Ascending aorta (tissue), 2 donors: ENCODE measurements around the gene AQP4. TPM values are rescaled to one million over a fixed set of nuclear protein-coding genes. Genes with fewer than 3 reads are reported as not detected.

Experiments used
- DNase-seq, 2 donors: peaks; one replicate each; pipeline ENCODE4 v3.0.0-alpha.2; 2019; ENCODE audit warnings: low spot score in 2 of 2
- H3K27ac ChIP-seq, 2 donors: fragments of 200-600 bp; sonication (generic); one replicate each; pipeline ENCODE4 v1.5.1; 2016 to 2017; ENCODE audit warnings: mild to moderate bottlenecking in 1 of 2
- H3K27me3 ChIP-seq: fragments of 200-600 bp; sonication (generic); one replicate; pipeline ENCODE4 v1.5.1; 2017
- H3K36me3 ChIP-seq, 2 donors: fragments of 200-600 bp; sonication (generic); one replicate each; pipeline ENCODE4 v1.5.1; 2016
- H3K4me1 ChIP-seq, 2 donors: fragments of 200-600 bp; sonication (generic); one replicate each; pipeline ENCODE4 v1.5.1; 2016 to 2017; ENCODE audit warnings: mild to moderate bottlenecking in 1 of 2
- H3K4me3 ChIP-seq, 2 donors: fragments of 200-600 bp; sonication (generic); one replicate each; pipeline ENCODE4 v1.5.1; 2016 to 2017; ENCODE audit warnings: mild to moderate bottlenecking in 1 of 2
- H3K9me3 ChIP-seq, 2 donors: fragments of 200-600 bp; sonication (generic); one replicate each; pipeline ENCODE4 v1.5.1; 2016
- intact Hi-C: fragments of 100-400 bp; cut with DNase I; formaldehyde crosslinking; loops from one replicate; pipeline ENCODE4 v1.15.1; 2023
- total RNA-seq: library from RNA; depleted of rRNA; stranded (reverse); fragments of >200 nt; gene quantifications from one replicate; pipeline ENCODE4 v1.1.0, GENCODE V29; 2016
- TF ChIP-seq, protein P1 (sequence below), 3 experiments: fragments of 200-600 bp in 2 of 3; fragments of 450-650 bp in 1 of 3; sonication (generic) in 2 of 3; IDR thresholded peaks; one replicate each; pipeline ENCODE4 v1.5.1; 2016 to 2019; ENCODE audit warnings: antibody characterized with exemption in 3 of 3, mild to moderate bottlenecking in 1 of 3, moderate library complexity in 1 of 3

AQP4 gene
- total RNA-seq, 1 donor from 2014 or later = not detected

DNA sequence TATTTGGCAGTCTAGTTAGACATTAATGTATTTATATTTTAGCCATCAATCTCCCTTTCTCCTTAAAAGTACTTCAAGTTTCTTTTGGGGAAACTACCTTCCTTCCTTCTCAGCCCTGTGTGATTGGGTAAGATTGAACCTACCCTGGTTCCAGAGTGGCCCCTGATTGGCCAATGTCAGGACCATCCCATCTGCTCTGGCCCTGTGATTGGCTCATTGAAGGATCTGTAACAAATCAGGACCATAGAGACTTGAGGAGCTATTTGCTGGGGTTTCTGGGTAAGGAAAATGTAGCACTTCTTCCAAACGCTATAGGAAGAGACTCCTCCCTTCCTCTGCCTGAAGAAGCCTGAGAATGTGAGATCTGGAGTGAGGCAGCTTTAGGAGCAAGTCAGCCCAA is 59.3 kb downstream of the AQP4 start:
- Histone ChIP-seq H3K4me1 (no peaks in the 10 kb centered on the region), H3K27me3 (no peaks in the 10 kb centered on the region), H3K36me3 (no peaks in the 10 kb centered on the region), H3K27ac (no peak overlapping the region), H3K4me3 (no peak overlapping the region), H3K9me3 (no peaks in the 10 kb centered on the region)
- intact Hi-C loops = no loop called here
- DNase-seq = no peak
- TF ChIP-seq, protein P1, sequence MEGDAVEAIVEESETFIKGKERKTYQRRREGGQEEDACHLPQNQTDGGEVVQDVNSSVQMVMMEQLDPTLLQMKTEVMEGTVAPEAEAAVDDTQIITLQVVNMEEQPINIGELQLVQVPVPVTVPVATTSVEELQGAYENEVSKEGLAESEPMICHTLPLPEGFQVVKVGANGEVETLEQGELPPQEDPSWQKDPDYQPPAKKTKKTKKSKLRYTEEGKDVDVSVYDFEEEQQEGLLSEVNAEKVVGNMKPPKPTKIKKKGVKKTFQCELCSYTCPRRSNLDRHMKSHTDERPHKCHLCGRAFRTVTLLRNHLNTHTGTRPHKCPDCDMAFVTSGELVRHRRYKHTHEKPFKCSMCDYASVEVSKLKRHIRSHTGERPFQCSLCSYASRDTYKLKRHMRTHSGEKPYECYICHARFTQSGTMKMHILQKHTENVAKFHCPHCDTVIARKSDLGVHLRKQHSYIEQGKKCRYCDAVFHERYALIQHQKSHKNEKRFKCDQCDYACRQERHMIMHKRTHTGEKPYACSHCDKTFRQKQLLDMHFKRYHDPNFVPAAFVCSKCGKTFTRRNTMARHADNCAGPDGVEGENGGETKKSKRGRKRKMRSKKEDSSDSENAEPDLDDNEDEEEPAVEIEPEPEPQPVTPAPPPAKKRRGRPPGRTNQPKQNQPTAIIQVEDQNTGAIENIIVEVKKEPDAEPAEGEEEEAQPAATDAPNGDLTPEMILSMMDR (IDR thresholded peaks at IDR 0.05) = no peak

DNA sequence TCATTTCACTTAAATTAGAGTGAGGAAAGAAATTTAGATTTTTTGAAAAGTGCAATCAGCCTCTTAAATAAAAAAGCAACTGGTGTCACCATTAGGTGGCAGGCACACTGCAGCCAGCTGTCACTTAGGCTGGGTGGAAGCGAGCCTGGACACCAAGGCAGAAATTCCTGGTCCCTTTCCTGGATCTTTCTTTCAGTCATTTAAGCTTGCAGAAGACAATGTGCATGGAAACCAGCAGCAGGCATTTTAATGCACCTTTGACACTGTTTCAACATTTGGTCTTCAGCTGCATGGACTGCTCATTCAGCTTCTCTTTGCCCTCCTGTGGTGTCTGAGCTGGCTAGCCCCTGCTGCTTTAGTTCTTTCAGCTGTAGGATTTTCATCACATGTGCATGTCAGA is 61.0 kb downstream of the AQP4 start:
- H3K4me3 ChIP-seq = no peak overlapping the region
- TF ChIP-seq, protein P1 (IDR thresholded peaks at IDR 0.05) = no peak
- no peaks in the 10 kb centered on the region for H3K4me1 ChIP-seq
- H3K9me3 ChIP-seq = no peaks in the 10 kb centered on the region
- no peaks in the 10 kb centered on the region for H3K27me3 ChIP-seq
- no peak for DNase-seq
- H3K36me3 ChIP-seq = no peaks in the 10 kb centered on the region
- H3K27ac ChIP-seq = no peak overlapping the region
- intact Hi-C loops = no loop called here

DNA sequence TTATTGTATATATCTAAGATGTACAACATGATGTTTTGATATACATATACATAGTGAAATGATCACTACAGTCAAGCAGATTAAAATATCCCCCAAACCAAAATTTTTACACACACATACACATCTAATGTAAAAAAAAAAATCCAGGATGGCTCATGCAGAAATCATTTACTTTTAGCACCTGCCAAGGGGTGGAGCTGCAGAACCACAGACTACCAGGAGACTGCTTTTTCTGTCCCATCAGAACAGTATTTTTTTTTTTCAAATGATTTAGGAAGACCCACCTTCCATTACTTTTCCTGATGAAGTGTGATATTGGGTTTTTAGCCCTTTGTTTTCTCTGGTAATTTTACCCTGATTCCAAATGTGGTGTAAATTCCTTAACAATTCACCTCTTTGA is 61.9 kb downstream of the AQP4 start:
- no peaks in the 10 kb centered on the region for H3K9me3 ChIP-seq
- H3K27ac ChIP-seq = no peak overlapping the region
- no peaks in the 10 kb centered on the region for H3K4me1 ChIP-seq
- H3K4me3 ChIP-seq = no peak overlapping the region
- no peaks in the 10 kb centered on the region for H3K27me3 ChIP-seq
- no peaks in the 10 kb centered on the region for H3K36me3 ChIP-seq
- TF ChIP-seq, protein P1 (IDR thresholded peaks at IDR 0.05) = no peak
- intact Hi-C loops = no loop called here
- no peak for DNase-seq

DNA sequence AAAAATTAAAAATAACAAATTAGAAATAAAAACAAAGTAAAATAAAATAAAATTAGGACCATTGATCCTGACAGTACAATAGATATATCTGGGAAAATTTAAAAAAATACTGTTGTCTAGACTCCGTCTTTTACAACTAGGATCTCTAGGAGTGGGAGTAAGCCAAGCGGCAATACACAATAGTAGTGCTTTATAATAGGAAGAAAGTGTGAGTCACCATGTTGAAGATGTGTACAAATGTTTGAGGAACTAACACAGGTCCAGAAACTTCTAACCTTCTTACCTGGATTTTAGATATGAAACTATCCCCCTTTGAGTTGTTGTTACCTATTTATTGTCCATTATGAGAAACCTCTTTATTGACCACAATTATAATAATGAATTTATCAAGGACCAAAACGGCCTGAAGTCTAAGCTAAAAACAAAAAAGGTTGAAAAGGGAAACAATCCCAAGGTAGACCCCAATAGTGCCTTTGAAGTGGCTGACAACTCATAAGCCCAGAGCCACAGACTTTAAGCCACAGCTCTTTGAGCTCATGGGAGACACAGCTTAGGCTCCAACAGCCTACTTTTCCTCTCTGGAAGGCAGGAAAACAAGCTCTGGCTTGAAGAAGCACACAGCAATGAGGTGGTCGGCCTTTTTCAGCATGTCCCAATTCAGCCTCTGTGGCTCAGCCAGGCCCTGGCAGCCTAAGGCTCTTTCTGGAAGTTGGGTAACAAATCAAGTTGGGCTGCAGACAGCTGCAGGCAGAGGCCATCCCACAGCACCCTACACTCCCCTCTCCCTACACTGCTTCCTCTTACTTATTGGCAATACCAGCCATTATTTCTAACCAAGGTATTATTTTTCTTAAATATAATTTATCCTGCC is 62.9 kb downstream of the AQP4 start:
- intact Hi-C loops = no loop called here
- H3K27ac ChIP-seq = no peak overlapping the region
- no peaks in the 10 kb centered on the region for H3K4me1 ChIP-seq
- TF ChIP-seq, protein P1 (IDR thresholded peaks at IDR 0.05) = no peak
- no peak overlapping the region for H3K4me3 ChIP-seq
- no peaks in the 10 kb centered on the region for H3K27me3 ChIP-seq
- no peaks in the 10 kb centered on the region for H3K36me3 ChIP-seq
- no peak for DNase-seq
- no peaks in the 10 kb centered on the region for H3K9me3 ChIP-seq
